DND-41 (cell line): ENCODE data around the gene HFM1.

Experiments
- CTCF ChIP-seq: IDR thresholded peaks from 2 replicates; pipeline ENCODE4 v1.5.1; 2012; ENCODE audit warnings: borderline replicate concordance, low read length, moderate library complexity, mild to moderate bottlenecking; ENCODE audit not compliant: poor library complexity, severe bottlenecking; ENCODE audit errors: extremely low read depth
- EZH2 ChIP-seq: IDR thresholded peaks from 3 replicates; pipeline ENCODE4 v1.6.1; 2012; ENCODE audit warnings: borderline replicate concordance, low read depth, mild to moderate bottlenecking, moderate library complexity, low read length, inconsistent platforms; ENCODE audit not compliant: severe bottlenecking

- no peak for TF ChIP-seq CTCF
- no peak for TF ChIP-seq EZH2
Observed at GRCh38 chr1:91283421-91283726, 121.3 kb downstream of the HFM1 start.
